Esophagus muscularis mucosa (tissue), 4 donors: Measurements from ENCODE around the gene VWA7. TPM values are rescaled to one million over a fixed set of nuclear protein-coding genes. Genes with fewer than 3 reads are reported as not detected.

ENCODE experiments used
- DNase-seq: peaks from one replicate; pipeline ENCODE4 v3.0.0-alpha.2; 2017; ENCODE audit errors: extremely low spot score
- H3K27ac ChIP-seq, 4 donors: fragments of 200-600 bp; sonication (generic); replicated peaks in 1 of 4; 1 replicate in 3 of 4; 2 replicates in 1 of 4; pipeline ENCODE4 v1.5.1; 2016 to 2019; ENCODE audit warnings: mild to moderate bottlenecking in 1 of 4
- H3K27me3 ChIP-seq, 4 donors: fragments of 200-600 bp; sonication (generic); one replicate each; pipeline versions ENCODE4 v1.5.1 to v1.6.0; 2016 to 2019
- H3K36me3 ChIP-seq, 4 donors: fragments of 200-600 bp; sonication (generic); one replicate each; pipeline ENCODE4 v1.5.1; 2016 to 2019
- H3K4me1 ChIP-seq, 4 donors: fragments of 200-600 bp; sonication (generic); one replicate each; pipeline ENCODE4 v1.5.1; 2016 to 2019
- H3K4me3 ChIP-seq, 4 donors: fragments of 200-600 bp; sonication (generic); 1 replicate in 2 of 4; 2 replicates in 2 of 4; pipeline ENCODE4 v1.5.1; 2016 to 2019; ENCODE audit warnings: mild to moderate bottlenecking in 4 of 4, moderate library complexity in 1 of 4
- H3K9me3 ChIP-seq, 4 donors: fragments of 200-600 bp; sonication (generic); 1 replicate in 3 of 4; 2 replicates in 1 of 4; pipeline ENCODE4 v1.5.1; 2016 to 2019
- CTCF ChIP-seq, 3 experiments: fragments of 200-600 bp in 2 of 3; fragments of 450-650 bp in 1 of 3; sonication (generic) in 2 of 3; IDR thresholded peaks; one replicate each; pipeline ENCODE4 v1.5.1; 2017 to 2019; ENCODE audit warnings: antibody characterized with exemption in 3 of 3, mild to moderate bottlenecking in 2 of 3, moderate library complexity in 1 of 3
- EP300 ChIP-seq: sonication (generic); formaldehyde crosslinking; IDR thresholded peaks from one replicate; pipeline ENCODE4 v1.6.1; 2017; ENCODE audit warnings: antibody characterized with exemption
- POLR2A ChIP-seq: fragments of 450-650 bp; IDR thresholded peaks from one replicate; pipeline ENCODE4 v1.6.1; 2017; ENCODE audit warnings: antibody characterized with exemption, moderate library complexity, mild to moderate bottlenecking, low read depth
- POLR2AphosphoS5 ChIP-seq, 2 donors: sonication (generic); formaldehyde crosslinking; IDR thresholded peaks; one replicate each; pipeline ENCODE4 v1.6.1; 2017; ENCODE audit warnings: antibody characterized with exemption in 2 of 2
- WGBS: methylation state at CpG from one replicate; pipeline ENCODE4 v1.1.5; 2018; 5-methylcytosine and 5-hydroxymethylcytosine counted together
- intact Hi-C: fragments of 100-400 bp; cut with DNase I; formaldehyde crosslinking; loops from one replicate; pipeline ENCODE4 v1.15.1; 2023
- total RNA-seq, 4 donors: library from RNA; depleted of rRNA; stranded (reverse); fragments of >200 nt; gene quantifications; one replicate each; pipeline versions ENCODE4 v1.1.0 to v1.2.1, GENCODE V29; 2016

Gene VWA7
- total RNA-seq, 4 donors from 2014 or later = 0.40 to 0.50 (median 0.45) TPM; not detected in 1

- peaks cover 38 to 65% (median 60%) of the 10 kb centered on the region in 4 donors for H3K4me1 ChIP-seq
- no peaks in the 10 kb centered on the region for H3K27me3 ChIP-seq
- peak overlapping the region; percentile 93 to 99 (median 97) for H3K27ac ChIP-seq
- intact Hi-C loops = loop anchor here (5.0 kb wide), 1 partner anchor 37 kb away; no protein-coding TSS in a partner anchor
- no peak for TF ChIP-seq EP300
- peak; percentile 63 to 92 for TF ChIP-seq POLR2AphosphoS5 (IDR thresholded peaks at IDR 0.05)
- TF ChIP-seq POLR2A = peak; percentile 25
- TF ChIP-seq CTCF (IDR thresholded peaks at IDR 0.05) = peak in 1 of 3 experiments; percentile 6
- H3K36me3 ChIP-seq = peaks cover 47 to 70% (median 64%) of the 10 kb centered on the region in 4 donors
- no peaks in the 10 kb centered on the region for H3K9me3 ChIP-seq
- 3% methylated on average over 19 of the region's 46 CpGs for WGBS
- H3K4me3 ChIP-seq = peak overlapping the region; percentile 69 to 98 (median 94)
- DNase-seq = peak; percentile 97
Measured at GRCh38 chr6:31729979-31730630, 47.0 kb downstream of the VWA7 start.

GRCh38 chr6:31729515-31729978 lies 47.6 kb downstream of the VWA7 start:
- 0% methylated on average over 14 of the region's 29 CpGs for WGBS
- Histone ChIP-seq H3K27ac (peak overlapping the region; percentile 93 to 99 (median 97)), H3K9me3 (no peaks in the 10 kb centered on the region), H3K36me3 (peaks cover 47 to 74% (median 64%) of the 10 kb centered on the region in 4 donors), H3K4me1 (peaks cover 36 to 59% (median 55%) of the 10 kb centered on the region in 4 donors), H3K4me3 (peak overlapping the region; percentile 69 to 98 (median 94)), H3K27me3 (no peaks in the 10 kb centered on the region)
- peak; percentile 97 for DNase-seq
- intact Hi-C loops = loop anchor here (5.0 kb wide), 1 partner anchor 38 kb away; no protein-coding TSS in a partner anchor
- no peak for TF ChIP-seq POLR2A
- TF ChIP-seq POLR2AphosphoS5 (IDR thresholded peaks at IDR 0.05) = peak; percentile 82 to 88
- TF ChIP-seq CTCF (IDR thresholded peaks at IDR 0.05) = peak in 2 of 3 experiments; percentile 9 to 83
- no peak for TF ChIP-seq EP300

- Histone ChIP-seq H3K4me3 (peak within 1 kb of the TSS; percentile 69 to 98 (median 94)), H3K27ac (peak within 1 kb of the TSS; percentile 93 to 99 (median 97)), H3K9me3 (no peaks in the 10 kb centered on the region), H3K36me3 (peaks cover 46 to 73% (median 61%) of the 10 kb centered on the region in 4 donors), H3K4me1 (peaks cover 30 to 53% (median 49%) of the 10 kb centered on the region in 4 donors), H3K27me3 (no peaks in the 10 kb centered on the region)
- intact Hi-C loops = loop anchor here (5.0 kb wide), 1 partner anchor 38 kb away; no protein-coding TSS in a partner anchor
- DNase-seq = no peak
- 18% methylated on average over 25 of the region's 36 CpGs for WGBS
- TF ChIP-seq CTCF (IDR thresholded peaks at IDR 0.05) (peak in 2 of 3 experiments; percentile 58), EP300 (no peak), POLR2A (no peak), POLR2AphosphoS5 (IDR thresholded peaks at IDR 0.05) (no peak)
Measured at GRCh38 chr6:31728767-31729514, 48.2 kb downstream of the VWA7 start, which contains the start of gene DDAH2. DDAH2 (minus strand) TSS chr6:31729299; CDS start chr6:31729161, 138 bp downstream.

- Histone ChIP-seq H3K27me3 (no peaks in the 10 kb centered on the region), H3K4me1 (peaks cover 21 to 44% (median 40%) of the 10 kb centered on the region in 4 donors), H3K9me3 (no peaks in the 10 kb centered on the region), H3K36me3 (peaks cover 37 to 64% (median 52%) of the 10 kb centered on the region in 4 donors), H3K27ac (peak overlapping the region; percentile 93 to 99 (median 97)), H3K4me3 (peak overlapping the region; percentile 69 to 98 (median 94))
- WGBS = 70% methylated on average over 41 of the region's 41 CpGs
- no peak for TF ChIP-seq CTCF (IDR thresholded peaks at IDR 0.05)
- TF ChIP-seq POLR2A = no peak
- no peak for TF ChIP-seq POLR2AphosphoS5 (IDR thresholded peaks at IDR 0.05)
- no peak for TF ChIP-seq EP300
- intact Hi-C loops = loop anchor here (5.0 kb wide), 1 partner anchor 39 kb away; no protein-coding TSS in a partner anchor
- no peak for DNase-seq
Measured at GRCh38 chr6:31727717-31728671, 49.1 kb downstream of the VWA7 start.
